ENCODE measurements around the gene HEG1. TPM values are rescaled to one million over a fixed set of nuclear protein-coding genes. Genes with fewer than 3 reads are reported as not detected.
"Not testable (repeated sequence)": the region's sequence is repeated elsewhere in the genome, so short reads cannot be mapped to it uniquely, and the experiment has no call there.

Gene HEG1
- total and polyA plus RNA-seq, 2 experiments from 2014 or later: 27.2 to 27.3 TPM

DNA sequence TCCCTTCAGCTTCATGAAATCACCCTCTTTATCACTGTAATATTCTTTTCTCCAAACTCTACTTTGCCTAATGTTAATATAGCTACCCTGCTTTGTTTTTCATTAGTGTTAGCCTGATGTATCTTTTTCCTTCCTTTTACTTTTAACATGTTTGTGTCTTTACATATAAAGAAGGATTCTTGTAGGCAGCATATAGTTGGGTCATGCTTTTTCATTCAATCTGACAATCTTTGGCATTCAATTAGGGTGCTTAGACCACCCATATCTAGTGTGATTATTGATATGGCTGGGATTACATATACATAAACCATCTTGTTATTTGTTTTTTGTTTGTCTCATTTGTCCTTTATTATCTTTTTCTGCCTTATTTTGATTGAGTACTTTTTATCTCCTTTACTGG lies 34.9 kb upstream of the HEG1 start:
- Histone ChIP-seq H3K79me2 (no peaks in the 10 kb centered on the region), H3K4me2 (no peak overlapping the region), H3K4me1 (ENCODE audit: insufficient read depth) (no peaks in the 10 kb centered on the region), H3K9me2 (replicated peaks; ENCODE audit: insufficient read depth) (no peaks in the 10 kb centered on the region), H2AFZ (no peak overlapping the region), H3K27ac (no peak overlapping the region), H3K27me3 (no peaks in the 10 kb centered on the region), H3K36me3 (replicated peaks; ENCODE audit: insufficient read depth, low read depth) (no peaks in the 10 kb centered on the region), H3K9me3 (ENCODE audit: low read depth) (no peaks in the 10 kb centered on the region), H3K4me3 (no peak overlapping the region), H4K20me1 (ENCODE audit: insufficient read depth, poor library complexity, severe bottlenecking) (no peaks in the 10 kb centered on the region)
- no peak for DNase-seq (ENCODE audit: low spot score)
- TF ChIP-seq, protein P1, sequence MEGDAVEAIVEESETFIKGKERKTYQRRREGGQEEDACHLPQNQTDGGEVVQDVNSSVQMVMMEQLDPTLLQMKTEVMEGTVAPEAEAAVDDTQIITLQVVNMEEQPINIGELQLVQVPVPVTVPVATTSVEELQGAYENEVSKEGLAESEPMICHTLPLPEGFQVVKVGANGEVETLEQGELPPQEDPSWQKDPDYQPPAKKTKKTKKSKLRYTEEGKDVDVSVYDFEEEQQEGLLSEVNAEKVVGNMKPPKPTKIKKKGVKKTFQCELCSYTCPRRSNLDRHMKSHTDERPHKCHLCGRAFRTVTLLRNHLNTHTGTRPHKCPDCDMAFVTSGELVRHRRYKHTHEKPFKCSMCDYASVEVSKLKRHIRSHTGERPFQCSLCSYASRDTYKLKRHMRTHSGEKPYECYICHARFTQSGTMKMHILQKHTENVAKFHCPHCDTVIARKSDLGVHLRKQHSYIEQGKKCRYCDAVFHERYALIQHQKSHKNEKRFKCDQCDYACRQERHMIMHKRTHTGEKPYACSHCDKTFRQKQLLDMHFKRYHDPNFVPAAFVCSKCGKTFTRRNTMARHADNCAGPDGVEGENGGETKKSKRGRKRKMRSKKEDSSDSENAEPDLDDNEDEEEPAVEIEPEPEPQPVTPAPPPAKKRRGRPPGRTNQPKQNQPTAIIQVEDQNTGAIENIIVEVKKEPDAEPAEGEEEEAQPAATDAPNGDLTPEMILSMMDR (IDR thresholded peaks at IDR 0.05; ENCODE audit: poor library complexity): no peak
- TF ChIP-seq EZH2 (IDR thresholded peaks at IDR 0.05; ENCODE audit: borderline replicate concordance) (no peak), EZH2phosphoT487 (IDR thresholded peaks at IDR 0.05; ENCODE audit: low read depth, severe bottlenecking, unreplicated experiment) (no peak)

DNA sequence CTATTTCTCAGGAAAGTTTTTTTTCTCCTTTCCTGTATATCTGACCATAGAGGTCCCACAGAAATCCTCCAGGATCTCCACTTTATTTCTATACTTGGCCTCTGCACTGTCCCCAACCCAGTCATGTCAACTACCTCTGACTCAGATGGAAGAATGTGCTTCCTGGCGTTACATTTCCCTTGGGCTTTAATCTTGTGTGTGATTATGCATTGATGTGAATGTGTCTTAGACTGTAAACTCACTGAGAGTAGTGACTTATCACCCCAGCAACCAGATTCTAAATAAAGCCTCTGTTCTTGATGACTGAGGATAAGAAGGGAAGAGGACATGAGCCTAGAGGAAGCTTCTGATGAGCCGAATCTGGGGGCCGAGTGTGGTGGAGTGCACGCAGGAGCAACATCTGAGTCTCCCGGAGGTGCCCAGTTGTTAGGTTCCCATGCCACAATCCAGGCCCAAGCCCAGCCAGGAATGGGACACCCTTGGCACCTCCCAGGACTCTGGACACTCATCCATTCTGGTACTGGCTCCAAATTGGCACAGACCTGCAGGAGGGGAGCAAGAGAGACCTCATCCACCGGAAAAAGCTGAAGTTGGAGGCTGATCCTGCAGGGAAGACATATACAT lies 32.1 kb upstream of the HEG1 start:
- Histone ChIP-seq H3K79me2 (no peaks in the 10 kb centered on the region), H3K27me3 (no peaks in the 10 kb centered on the region), H3K9me2 (replicated peaks; ENCODE audit: insufficient read depth) (no peaks in the 10 kb centered on the region), H3K36me3 (replicated peaks; ENCODE audit: insufficient read depth, low read depth) (no peaks in the 10 kb centered on the region), H4K20me1 (ENCODE audit: insufficient read depth, poor library complexity, severe bottlenecking) (no peaks in the 10 kb centered on the region), H3K9me3 (ENCODE audit: low read depth) (no peaks in the 10 kb centered on the region), H3K4me2 (no peak overlapping the region), H3K4me3 (no peak overlapping the region), H3K27ac (no peak overlapping the region), H2AFZ (no peak overlapping the region), H3K4me1 (ENCODE audit: insufficient read depth) (no peaks in the 10 kb centered on the region)
- TF ChIP-seq, protein P1 (IDR thresholded peaks at IDR 0.05; ENCODE audit: poor library complexity): no peak
- TF ChIP-seq EZH2 (IDR thresholded peaks at IDR 0.05; ENCODE audit: borderline replicate concordance) (no peak), EZH2phosphoT487 (IDR thresholded peaks at IDR 0.05; ENCODE audit: low read depth, severe bottlenecking, unreplicated experiment) (no peak)
- DNase-seq (ENCODE audit: low spot score): no peak
- 76% methylated on average over 6 of the region's 6 CpGs for WGBS (ENCODE audit: low lambda C conversion rate, missing lambda C conversion rate)

DNA sequence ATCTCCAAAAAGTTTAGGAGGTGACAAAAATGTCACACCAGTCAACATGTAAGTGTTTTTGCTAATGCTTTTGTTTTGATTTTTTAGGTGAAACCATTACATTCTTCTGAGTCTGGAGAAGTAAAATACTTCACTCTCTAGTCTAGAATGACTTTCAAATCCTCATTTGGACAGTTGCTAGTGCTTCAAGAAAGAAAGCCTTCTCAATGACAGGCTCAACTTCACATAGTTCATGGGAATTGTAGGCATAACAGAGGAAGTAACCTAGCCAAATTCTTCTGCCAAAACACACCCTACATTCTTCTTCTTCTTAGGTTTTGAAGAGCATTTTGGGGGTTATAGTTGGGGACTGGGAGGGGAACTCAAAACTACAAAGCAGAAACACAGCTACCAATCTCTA lies 29.4 kb upstream of the HEG1 start:
- no peak for DNase-seq (ENCODE audit: low spot score)
- TF ChIP-seq, protein P1 (IDR thresholded peaks at IDR 0.05; ENCODE audit: poor library complexity): no peak
- TF ChIP-seq EZH2 (IDR thresholded peaks at IDR 0.05; ENCODE audit: borderline replicate concordance): no peak
- TF ChIP-seq EZH2phosphoT487 (IDR thresholded peaks at IDR 0.05; ENCODE audit: low read depth, severe bottlenecking, unreplicated experiment): no peak
- H4K20me1 ChIP-seq (ENCODE audit: insufficient read depth, poor library complexity, severe bottlenecking): no peaks in the 10 kb centered on the region

DNA sequence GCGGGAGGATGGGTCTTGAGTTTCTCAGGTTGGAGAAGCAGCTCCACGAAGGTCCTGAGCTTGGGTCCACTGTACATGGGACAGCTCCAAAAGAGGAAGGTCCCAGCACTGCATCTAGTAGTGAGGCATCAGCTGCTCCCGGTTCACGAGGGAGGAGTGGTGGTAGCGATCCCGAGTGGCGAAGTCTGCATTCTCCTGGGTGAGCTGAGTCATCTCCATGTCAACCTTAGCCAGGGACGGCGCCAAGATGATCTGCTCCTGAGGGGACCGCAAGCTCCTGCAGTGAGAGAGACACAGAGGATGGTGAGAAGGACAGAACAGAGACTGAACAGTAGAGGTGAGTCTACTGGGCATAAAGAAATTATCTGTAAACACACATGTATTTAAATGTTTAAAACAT lies 28.0 kb upstream of the HEG1 start:
- 89% methylated on average over 10 of the region's 10 CpGs for WGBS (ENCODE audit: low lambda C conversion rate, missing lambda C conversion rate)
- Histone ChIP-seq H3K27me3 (no peaks in the 10 kb centered on the region), H3K9me2 (replicated peaks; ENCODE audit: insufficient read depth) (no peaks in the 10 kb centered on the region), H2AFZ (no peak overlapping the region), H3K27ac (no peak overlapping the region), H3K4me1 (ENCODE audit: insufficient read depth) (no peaks in the 10 kb centered on the region), H3K4me3 (no peak overlapping the region), H3K36me3 (replicated peaks; ENCODE audit: insufficient read depth, low read depth) (no peaks in the 10 kb centered on the region), H3K9me3 (ENCODE audit: low read depth) (no peaks in the 10 kb centered on the region), H3K4me2 (no peak overlapping the region), H4K20me1 (ENCODE audit: insufficient read depth, poor library complexity, severe bottlenecking) (no peaks in the 10 kb centered on the region), H3K79me2 (no peaks in the 10 kb centered on the region)
- TF ChIP-seq EZH2phosphoT487 (IDR thresholded peaks at IDR 0.05; ENCODE audit: low read depth, severe bottlenecking, unreplicated experiment): no peak
- TF ChIP-seq EZH2 (IDR thresholded peaks at IDR 0.05; ENCODE audit: borderline replicate concordance): no peak
- TF ChIP-seq, protein P1 (IDR thresholded peaks at IDR 0.05; ENCODE audit: poor library complexity): no peak
- no peak for DNase-seq (ENCODE audit: low spot score)

More for the DNA sequence above, 29.4 kb upstream of the HEG1 start:
- Histone ChIP-seq H3K4me3 (no peak overlapping the region), H3K27ac (no peak overlapping the region), H3K9me3 (ENCODE audit: low read depth) (no peaks in the 10 kb centered on the region), H3K79me2 (no peaks in the 10 kb centered on the region), H2AFZ (no peak overlapping the region), H3K36me3 (replicated peaks; ENCODE audit: insufficient read depth, low read depth) (no peaks in the 10 kb centered on the region), H3K4me1 (ENCODE audit: insufficient read depth) (no peaks in the 10 kb centered on the region), H3K4me2 (no peak overlapping the region), H3K9me2 (replicated peaks; ENCODE audit: insufficient read depth) (no peaks in the 10 kb centered on the region), H3K27me3 (no peaks in the 10 kb centered on the region)

DNA sequence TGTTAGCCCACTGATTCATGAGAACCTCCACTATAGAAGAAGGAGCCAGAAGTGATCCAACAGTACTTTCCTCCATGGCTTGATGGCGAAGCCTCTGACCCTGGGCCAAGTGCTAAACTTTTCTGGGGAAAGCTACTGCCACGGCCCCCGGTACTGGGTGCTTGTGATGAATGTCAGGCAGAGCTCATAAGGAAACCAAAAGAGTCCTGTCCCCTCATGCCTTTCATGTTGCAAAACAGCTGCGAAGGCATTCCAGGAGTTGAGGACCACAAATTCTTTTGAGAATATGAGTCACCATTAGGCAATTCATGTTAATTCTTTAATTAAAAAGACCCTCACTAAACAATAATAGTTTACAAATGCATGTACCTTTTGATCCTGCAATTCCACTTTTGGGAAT lies 26.5 kb upstream of the HEG1 start:
- not testable (repeated sequence) for H3K4me2 ChIP-seq; H3K27me3 ChIP-seq; H3K4me1 ChIP-seq (ENCODE audit: insufficient read depth); H3K79me2 ChIP-seq; H3K9me3 ChIP-seq (ENCODE audit: low read depth); H3K4me3 ChIP-seq; H3K9me2 ChIP-seq (replicated peaks; ENCODE audit: insufficient read depth); H3K36me3 ChIP-seq (replicated peaks; ENCODE audit: insufficient read depth, low read depth); H2AFZ ChIP-seq; H4K20me1 ChIP-seq (ENCODE audit: insufficient read depth, poor library complexity, severe bottlenecking); DNase-seq (ENCODE audit: low spot score); H3K27ac ChIP-seq
- 77% methylated on average over 4 of the region's 4 CpGs for WGBS (ENCODE audit: low lambda C conversion rate, missing lambda C conversion rate)
